Measurements from ENCODE around the gene C16orf96. TPM values are rescaled to one million over a fixed set of nuclear protein-coding genes. Genes with fewer than 3 reads are reported as not detected.

C16orf96 gene
- total and polyA plus RNA-seq, 2 of the 8 experiments (the other 6 are each of a cell fraction or from before 2014, with no cell fraction given), result 1.0 to 1.3 TPM

DNA sequence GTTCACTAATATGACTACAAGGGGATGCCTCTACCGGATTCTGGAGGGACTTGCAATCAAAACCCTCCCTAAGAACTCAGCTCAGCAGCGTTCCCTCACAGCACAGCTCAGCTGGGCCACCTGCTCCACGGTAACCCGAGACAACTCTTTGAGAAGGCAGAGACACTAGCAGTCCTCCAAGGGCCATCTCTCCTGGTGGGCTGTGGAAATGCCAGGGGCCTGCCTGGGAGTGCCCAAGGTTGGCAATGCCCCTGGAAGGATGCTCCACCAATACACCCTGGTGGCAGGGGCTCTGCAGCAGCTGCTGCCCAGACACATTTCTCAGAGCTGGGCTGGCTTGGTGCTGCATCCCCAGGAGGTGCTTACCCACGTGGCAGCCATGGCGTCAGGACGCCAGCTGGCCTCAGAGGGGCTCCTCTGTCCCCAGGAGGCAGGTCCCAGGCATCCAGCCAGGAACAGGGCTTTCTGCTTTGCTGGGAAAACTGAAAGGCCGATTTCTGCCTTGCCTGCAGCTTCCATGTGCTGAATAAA is 34.0 kb upstream of the C16orf96 start:
- no peaks in the 10 kb centered on the region for H3K9me3 ChIP-seq (ENCODE audit: insufficient read depth in 2 of 2, low read depth in 1 of 2, low read length in 1 of 2)
- H2AFZ ChIP-seq (ENCODE audit: low read length), result no peak overlapping the region
- H3K4ac ChIP-seq (replicated peaks; ENCODE audit: insufficient read length, low read depth, low read length), result no peak overlapping the region
- H4K91ac ChIP-seq (replicated peaks; ENCODE audit: insufficient read length, low read length), result peak overlapping the region; percentile 57
- H3K4me3 ChIP-seq (ENCODE audit: extremely low read depth in 1 of 4, insufficient read depth in 2 of 4, low read depth in 3 of 4, low read length in 4 of 4), result no peak overlapping the region
- peak overlapping the region; percentile 17; the same call in 1 of the 2 replicates for H3K18ac ChIP-seq (ENCODE audit: extremely low read depth, low read length)
- WGBS, 2 experiments (ENCODE audit: extremely low coverage in 1 of 2, insufficient coverage in 1 of 2, insufficient read length in 1 of 2, insufficient replicate concordance in 2 of 2, low coverage in 1 of 2, low lambda C conversion rate in 2 of 2, missing lambda C conversion rate in 1 of 2), result 73% methylated on average over 8 of the region's 8 CpGs; no CpG with 5 or more reads in 1 of the 2 experiments
- peak overlapping the region; percentile 37; the same call in 1 of the 2 replicates for H2BK5ac ChIP-seq (ENCODE audit: low read depth, low read length)
- no peak overlapping the region for H4K5ac ChIP-seq (ENCODE audit: insufficient read length, low read depth, low read length)
- H3K4me1 ChIP-seq (replicated peaks in 1 of 4; ENCODE audit: control insufficient read depth in 3 of 4, insufficient read depth in 4 of 4, low read length in 3 of 4), result peaks cover 0 to 21% (median 16%) of the 10 kb centered on the region in 4 experiments; a peak in 6 of 7 replicates
- no peaks in the 10 kb centered on the region for H3K23me2 ChIP-seq (ENCODE audit: low read depth, low read length)
- TF ChIP-seq GTF2F1 (IDR thresholded peaks at IDR 0.05; ENCODE audit: borderline replicate concordance, low read depth, low read length), result no peak
- TF ChIP-seq, protein P1, sequence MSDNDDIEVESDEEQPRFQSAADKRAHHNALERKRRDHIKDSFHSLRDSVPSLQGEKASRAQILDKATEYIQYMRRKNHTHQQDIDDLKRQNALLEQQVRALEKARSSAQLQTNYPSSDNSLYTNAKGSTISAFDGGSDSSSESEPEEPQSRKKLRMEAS (IDR thresholded peaks at IDR 0.05), result 0 out of 2 replicates have a peak, but pooled peaks have one; percentile 37
- no peak for TF ChIP-seq RFX5 (IDR thresholded peaks at IDR 0.05; ENCODE audit: borderline replicate concordance, low read depth, low read length)
- TF ChIP-seq, protein P2, sequence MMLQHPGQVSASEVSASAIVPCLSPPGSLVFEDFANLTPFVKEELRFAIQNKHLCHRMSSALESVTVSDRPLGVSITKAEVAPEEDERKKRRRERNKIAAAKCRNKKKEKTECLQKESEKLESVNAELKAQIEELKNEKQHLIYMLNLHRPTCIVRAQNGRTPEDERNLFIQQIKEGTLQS (IDR thresholded peaks at IDR 0.05; ENCODE audit: insufficient read depth, low read depth, low read length), result no peak
- no peaks in the 10 kb centered on the region for H3K36me3 ChIP-seq (ENCODE audit: control insufficient read depth in 2 of 4, insufficient read depth in 4 of 4, low read length in 3 of 4)
- peaks cover 3 to 8% of the 10 kb centered on the region in 2 experiments; a peak in 1 of 4 replicates for H3K79me2 ChIP-seq (ENCODE audit: control insufficient read depth in 1 of 2, insufficient read depth in 2 of 2, low read length in 2 of 2)
- H3K27me3 ChIP-seq (replicated peaks in 1 of 4; ENCODE audit: control insufficient read depth in 3 of 4, extremely low read depth in 1 of 4, insufficient read depth in 3 of 4, low read length in 3 of 4), result no peaks in the 10 kb centered on the region
- peak overlapping the region in 1 of 2 experiments; percentile 10; a peak in 1 of 4 replicates for H3K4me2 ChIP-seq (ENCODE audit: insufficient read depth in 1 of 2, low read depth in 2 of 2, low read length in 2 of 2)
- no peak overlapping the region for H3K23ac ChIP-seq (ENCODE audit: insufficient read length)
- peak overlapping the region; percentile 13; the same call in 1 of the 2 replicates for H3K27ac ChIP-seq (ENCODE audit: low read depth, low read length)
- DNase-seq (ENCODE audit: low read depth in 1 of 2, low spot score in 2 of 2) (peak in 1 of 2 experiments; percentile 62), FAIRE-seq (no peak)
- peak overlapping the region; percentile 47; the same call in 1 of the 2 replicates for H2AK5ac ChIP-seq (ENCODE audit: low read depth, low read length)
- peak overlapping the region; percentile 77; the same call in 1 of the 2 replicates for H2BK12ac ChIP-seq (ENCODE audit: low read depth, low read length)
- ChIA-PET POLR2A (ENCODE audit: partially characterized antibody) (interaction anchor here (0.7 to 1.9 kb wide), 9 partner anchors 13 to 94 kb away, joined by 3 to 6 read pairs (median 3); partner anchors contain the start of gene CDIP1), CTCF (ENCODE audit: partially characterized antibody) (interaction anchor here (1.1 to 35.4 kb wide), 6 partner anchors 13 to 102 kb away, joined by 3 to 968 read pairs (median 23); partner anchors contain the start of genes C16orf96, CDIP1 and MGRN1)
- H4K20me1 ChIP-seq (replicated peaks in 1 of 2; ENCODE audit: control insufficient read depth in 1 of 2, insufficient read depth in 2 of 2, low read length in 2 of 2), result peaks cover 4 to 11% of the 10 kb centered on the region in 2 experiments
- peaks cover 5% of the 10 kb centered on the region for H3K79me1 ChIP-seq (ENCODE audit: low read depth, low read length)
- peak overlapping the region; percentile 52; the same call in 1 of the 2 replicates for H2BK20ac ChIP-seq (ENCODE audit: low read length)
- H2BK15ac ChIP-seq (ENCODE audit: low read length), result peak overlapping the region; percentile 95; the same call in 1 of the 2 replicates
- H2BK120ac ChIP-seq (replicated peaks; ENCODE audit: low read depth, low read length), result no peak overlapping the region
- no peak overlapping the region for H3K56ac ChIP-seq (replicated peaks; ENCODE audit: insufficient read length, low read depth, low read length)
- H3K14ac ChIP-seq (ENCODE audit: insufficient read length), result no peak overlapping the region
- no peak overlapping the region; a peak in 2 of 7 replicates for H3K9ac ChIP-seq (replicated peaks in 1 of 4; ENCODE audit: extremely low read depth in 1 of 4, low read depth in 3 of 4, low read length in 3 of 4)
- no peak overlapping the region; the same call in 1 of the 2 replicates for H4K8ac ChIP-seq (ENCODE audit: extremely low read depth, insufficient read depth, low read length)

Data from H1 (cell line).